HepG2 (cell line): ENCODE measurements around the gene TUBG2. TPM values are rescaled to one million over a fixed set of nuclear protein-coding genes. Genes with fewer than 3 reads are reported as not detected.
A peak's percentile ranks its signal among the peaks of the same experiment; 100 is the strongest.

ENCODE experiments used
- AGO2 ChIP-seq: fragments of 200-400 bp; formaldehyde crosslinking; optimal IDR thresholded peaks from 2 replicates; pipeline ENCODE3; 2017; ENCODE audit warnings: mild to moderate bottlenecking, low read depth, low read length, moderate library complexity
- ATF7-NPFF ChIP-seq: sonication (generic); formaldehyde crosslinking; IDR thresholded peaks from 2 replicates; pipeline ENCODE4 v1.8.1; 2023; ENCODE audit warnings: mild to moderate bottlenecking, low read depth, missing genetic modification reagents, moderate library complexity
- ATRX ChIP-seq: sonication (generic); formaldehyde crosslinking; IDR thresholded peaks from 2 replicates; pipeline ENCODE4 v1.4.0; 2020; ENCODE audit warnings: missing genetic modification reagents, borderline replicate concordance
- DMAP1 ChIP-seq: IDR thresholded peaks from 2 replicates; pipeline ENCODE4 v1.6.1; 2016
- FOXM1 ChIP-seq: sonication (generic); formaldehyde crosslinking; IDR thresholded peaks from 2 replicates; pipeline ENCODE4 v1.5.0; 2020; ENCODE audit warnings: missing genetic modification reagents
- GLI4 ChIP-seq: sonication (generic); formaldehyde crosslinking; IDR thresholded peaks from 2 replicates; pipeline ENCODE4 v1.5.1; 2020; ENCODE audit warnings: missing genetic modification reagents, mild to moderate bottlenecking, moderate library complexity, borderline replicate concordance
- HNF1A ChIP-seq, 2 experiments: sonication (generic) in 1 of 2; formaldehyde crosslinking in 1 of 2; IDR thresholded peaks; 2 replicates each; pipeline versions ENCODE4 v1.4.0 to v1.6.1; 2016 to 2020; ENCODE audit warnings: borderline replicate concordance in 1 of 2, low read depth in 1 of 2, mild to moderate bottlenecking in 1 of 2, missing genetic modification reagents in 1 of 2
- HNRNPL ChIP-seq: fragments of 200-400 bp; formaldehyde crosslinking; IDR thresholded peaks from 2 replicates; pipeline ENCODE4 v1.6.1; 2017; ENCODE audit warnings: mild to moderate bottlenecking, low read depth, low read length
- KDM1A ChIP-seq: IDR thresholded peaks from 2 replicates; pipeline ENCODE4 v1.6.1; 2016; ENCODE audit warnings: missing compliant biosample characterization
- MBD4 ChIP-seq: IDR thresholded peaks from 2 replicates; pipeline ENCODE4 v1.6.1; 2012; ENCODE audit warnings: low read length, inconsistent platforms, borderline replicate concordance
- MED1 ChIP-seq: sonication (generic); formaldehyde crosslinking; IDR thresholded peaks from 2 replicates; pipeline ENCODE4 v1.4.0; 2020; ENCODE audit warnings: missing genetic modification reagents
- MEF2D ChIP-seq: sonication (generic); formaldehyde crosslinking; IDR thresholded peaks from 2 replicates; pipeline ENCODE4 v1.5.1; 2020; ENCODE audit warnings: mild to moderate bottlenecking, missing genetic modification reagents
- MTA3 ChIP-seq: sonication (generic); formaldehyde crosslinking; IDR thresholded peaks from 2 replicates; pipeline ENCODE4 v1.4.0; 2020; ENCODE audit warnings: missing genetic modification reagents
- PCBP1 ChIP-seq: fragments of 200-400 bp; formaldehyde crosslinking; IDR thresholded peaks from 2 replicates; pipeline ENCODE4 v1.6.1; 2017; ENCODE audit warnings: mild to moderate bottlenecking, low read depth, low read length, borderline replicate concordance
- POLR2G ChIP-seq: fragments of 200-400 bp; formaldehyde crosslinking; IDR thresholded peaks from 2 replicates; pipeline ENCODE4 v1.6.1; 2018; ENCODE audit warnings: mild to moderate bottlenecking, low read depth, low read length, moderate library complexity
- SIN3A ChIP-seq: IDR thresholded peaks from 2 replicates; pipeline ENCODE4 v1.6.1; 2011; ENCODE audit warnings: low read depth, mild to moderate bottlenecking, control low read depth, low read length, borderline replicate concordance
- SNRNP70 ChIP-seq: fragments of 200-400 bp; formaldehyde crosslinking; IDR thresholded peaks from 2 replicates; pipeline ENCODE4 v1.6.1; 2017; ENCODE audit warnings: mild to moderate bottlenecking, low read depth, low read length, moderate library complexity
- TEF ChIP-seq: sonication (generic); formaldehyde crosslinking; IDR thresholded peaks from 2 replicates; pipeline ENCODE4 v1.5.0; 2020; ENCODE audit warnings: missing genetic modification reagents
- ZNF20 ChIP-seq: sonication (generic); formaldehyde crosslinking; IDR thresholded peaks from 2 replicates; pipeline ENCODE4 v1.4.0; 2020; ENCODE audit warnings: mild to moderate bottlenecking, moderate library complexity, missing genetic modification reagents
- ZNF296 ChIP-seq: sonication (generic); formaldehyde crosslinking; conservative IDR thresholded peaks from 2 replicates; pipeline ENCODE4 v1.5.0; 2020; ENCODE audit warnings: mild to moderate bottlenecking, missing genetic modification reagents
- ZNF557 ChIP-seq: sonication (generic); formaldehyde crosslinking; IDR thresholded peaks from 2 replicates; pipeline ENCODE4 v1.4.0; 2020; ENCODE audit warnings: missing genetic modification reagents
- ZNF720 ChIP-seq: sonication (generic); formaldehyde crosslinking; IDR thresholded peaks from 2 replicates; pipeline ENCODE4 v1.4.0; 2020; ENCODE audit warnings: missing genetic modification reagents
- ZNF770 ChIP-seq: sonication (generic); formaldehyde crosslinking; IDR thresholded peaks from 2 replicates; pipeline ENCODE4 v1.5.0; 2020; ENCODE audit warnings: mild to moderate bottlenecking, missing genetic modification reagents
- ZSCAN20 ChIP-seq: sonication (generic); formaldehyde crosslinking; IDR thresholded peaks from 2 replicates; pipeline ENCODE4 v1.4.0; 2020; ENCODE audit warnings: missing genetic modification reagents, mild to moderate bottlenecking, borderline replicate concordance
- polyA plus RNA-seq, 8 experiments: library from polyadenylated mRNA; depleted of rRNA in 3 of 8; stranded (reverse) in 7 of 8; unstranded in 1 of 8; fragments of >200 nt; fragmentation: Illumina TruSeq in 4 of 8; extraction: Trizol in 4 of 8; gene quantifications; 2 replicates each; pipeline versions ENCODE4 v1.2.1 to v1.2.3, GENCODE V29; 2011 to 2016; ENCODE audit warnings: low read depth in 4 of 8, missing spikeins in 1 of 8, mixed read lengths in 1 of 8; ENCODE audit not compliant: insufficient read depth in 1 of 8
- total RNA-seq, 5 experiments: library from RNA; depleted of rRNA; stranded (reverse); fragments of >200 nt; fragmentation: Illumina TruSeq; extraction: Trizol; gene quantifications; 2 replicates each; pipeline ENCODE4 v1.2.3, GENCODE V29; 2016; ENCODE audit warnings: low read depth in 1 of 5

The TUBG2 gene
- total and polyA plus RNA-seq, 2 of the 13 experiments (the other 11 are each of a cell fraction or from before 2014, with no cell fraction given): 16.0 to 42.3 TPM

GRCh38 chr17:42659079-42659931 lies at the start of gene TUBG2 (continued):
- TF ChIP-seq SIN3A: no peak
- TF ChIP-seq ZNF557 (CRISPR knock-in tag): no peak
- peak; percentile 38 for TF ChIP-seq AGO2
- peak; percentile 54 for TF ChIP-seq MED1 (CRISPR knock-in tag)
- TF ChIP-seq POLR2G: peak; percentile 92
- no peak for TF ChIP-seq ZSCAN20
- TF ChIP-seq DMAP1 (CRISPR knock-in tag): peak; percentile 79
- no peak for TF ChIP-seq ZNF720
- no peak for TF ChIP-seq HNF1A (IDR thresholded peaks at IDR 0.05; ENCODE audit: low read depth)
- no peak for TF ChIP-seq HNF1A (CRISPR knock-in tag; IDR thresholded peaks at IDR 0.05; ENCODE audit: borderline replicate concordance)
- no peak for TF ChIP-seq TEF
- peak; percentile 58; the same call in 1 of the 2 replicates for TF ChIP-seq ATF7-NPFF
- TF ChIP-seq SNRNP70: no peak
- peak; percentile 81 for TF ChIP-seq MEF2D (CRISPR knock-in tag)
- no peak for TF ChIP-seq ZNF20 (CRISPR knock-in tag)
- no peak for TF ChIP-seq MBD4
- TF ChIP-seq ZNF296 (CRISPR knock-in tag): 0 out of 2 replicates have a peak, but pooled peaks have one; percentile 68
- no peak for TF ChIP-seq ATRX (CRISPR knock-in tag)
- TF ChIP-seq GLI4: peak; percentile 81; the same call in 1 of the 2 replicates
- TF ChIP-seq MTA3 (CRISPR knock-in tag): no peak
- peak; percentile 49; the same call in 1 of the 2 replicates for TF ChIP-seq HNRNPL
- no peak for TF ChIP-seq FOXM1 (CRISPR knock-in tag)
- TF ChIP-seq PCBP1: peak; percentile 94
- TF ChIP-seq KDM1A: 0 out of 2 replicates have a peak, but pooled peaks have one; percentile 54
- TF ChIP-seq ZNF770 (CRISPR knock-in tag): no peak
